Measurements from ENCODE around the gene ROPN1L.

Gene ROPN1L

DNA sequence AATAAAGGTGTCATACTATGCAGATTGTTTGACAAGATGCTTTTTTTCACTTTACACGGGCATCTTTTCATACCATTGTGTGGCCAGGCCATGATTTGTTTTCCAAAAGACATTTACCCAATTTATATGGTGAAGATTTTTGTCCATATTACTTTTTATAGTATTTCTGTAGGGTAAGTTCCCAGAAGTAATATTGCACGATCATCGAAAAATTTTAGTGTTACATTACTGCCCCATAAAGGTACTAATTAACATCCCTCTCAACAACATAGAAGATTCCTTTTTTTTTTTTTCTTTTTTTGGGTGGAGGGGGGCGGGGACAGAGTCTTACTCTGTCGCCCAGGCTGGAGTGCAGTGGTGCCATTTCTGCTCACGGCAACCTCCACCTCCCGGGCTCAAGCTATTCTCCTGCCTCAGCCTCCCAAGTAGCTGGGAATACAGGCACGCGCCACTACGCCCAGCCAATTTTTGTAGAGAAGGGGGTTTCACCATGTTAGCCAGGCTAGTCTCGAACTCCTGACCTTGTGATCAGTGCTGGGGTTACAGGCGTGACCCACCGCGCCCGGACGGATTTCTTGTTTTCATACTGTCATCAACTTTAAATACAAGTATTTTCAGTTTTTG lies 1.2 kb upstream of the ROPN1L start:
- Histone ChIP-seq H3K36me3 (ENCODE audit: control insufficient read depth, insufficient read depth, low read length) (no peaks in the 10 kb centered on the region), H3K18ac (ENCODE audit: low read length) (no peak overlapping the region), H2BK15ac (replicated peaks; ENCODE audit: low read depth) (no peak overlapping the region), H2AK5ac (ENCODE audit: low read length) (no peak overlapping the region), H3K9ac (ENCODE audit: low read length) (no peak overlapping the region), H3K23ac (ENCODE audit: low read length) (no peak overlapping the region), H3K56ac (ENCODE audit: low read length) (no peak overlapping the region), H2BK5ac (ENCODE audit: low read length) (no peak overlapping the region), H3K4me2 (ENCODE audit: low read length) (no peak overlapping the region), H4K5ac (ENCODE audit: low read length) (no peak overlapping the region), H3K27me3 (ENCODE audit: insufficient read depth, low read length, poor library complexity) (peaks cover 2% of the 10 kb centered on the region), H3K79me2 (ENCODE audit: control insufficient read depth, insufficient read depth, low read length) (no peaks in the 10 kb centered on the region), H2BK120ac (ENCODE audit: low read depth, low read length) (no peak overlapping the region), H3K4me1 (ENCODE audit: control insufficient read depth, low read depth, low read length) (no peaks in the 10 kb centered on the region), H3K4ac (ENCODE audit: low read depth, low read length) (no peak overlapping the region), H3K79me1 (ENCODE audit: low read length) (no peaks in the 10 kb centered on the region), H3K4me3 (ENCODE audit: low read length) (no peak overlapping the region), H3K27ac (ENCODE audit: low read depth, low read length) (no peak overlapping the region), H4K8ac (ENCODE audit: low read depth, low read length) (no peak overlapping the region)
- no peak for DNase-seq
- no CpG with 5 or more reads among the region's 16 CpGs for WGBS (ENCODE audit: extremely low coverage, insufficient coverage, low lambda C conversion rate)

- no peak overlapping the region for H2AK5ac ChIP-seq (ENCODE audit: low read length)
- no peaks in the 10 kb centered on the region for H3K36me3 ChIP-seq (ENCODE audit: control insufficient read depth, insufficient read depth, low read length)
- peak overlapping the region; percentile 25 for H3K4me3 ChIP-seq (ENCODE audit: low read length)
- no peaks in the 10 kb centered on the region for H3K79me1 ChIP-seq (ENCODE audit: low read length)
- no peaks in the 10 kb centered on the region for H3K79me2 ChIP-seq (ENCODE audit: control insufficient read depth, insufficient read depth, low read length)
- H3K4me2 ChIP-seq (ENCODE audit: low read length): peak overlapping the region; percentile 80
- H2BK5ac ChIP-seq (ENCODE audit: low read length): no peak overlapping the region
- H3K4me1 ChIP-seq (ENCODE audit: control insufficient read depth, low read depth, low read length): no peaks in the 10 kb centered on the region
- no peak overlapping the region for H3K23ac ChIP-seq (ENCODE audit: low read length)
- H3K27me3 ChIP-seq (ENCODE audit: insufficient read depth, low read length, poor library complexity): peaks cover 2% of the 10 kb centered on the region
- no peak overlapping the region for H4K8ac ChIP-seq (ENCODE audit: low read depth, low read length)
- H3K9ac ChIP-seq (ENCODE audit: low read length): peak overlapping the region; percentile 36
- H2BK15ac ChIP-seq (replicated peaks; ENCODE audit: low read depth): no peak overlapping the region
- H3K4ac ChIP-seq (ENCODE audit: low read depth, low read length): no peak overlapping the region
- H3K56ac ChIP-seq (ENCODE audit: low read length): peak overlapping the region; percentile 1
- no peak overlapping the region for H3K18ac ChIP-seq (ENCODE audit: low read length)
- no peak overlapping the region for H3K27ac ChIP-seq (ENCODE audit: low read depth, low read length)
- no peak overlapping the region for H4K5ac ChIP-seq (ENCODE audit: low read length)
- DNase-seq: no peak
- no CpG with 5 or more reads among the region's 44 CpGs for WGBS (ENCODE audit: extremely low coverage, insufficient coverage, low lambda C conversion rate)
- H2BK120ac ChIP-seq (ENCODE audit: low read depth, low read length): no peak overlapping the region
Observed at GRCh38 chr5:10441992-10442435, 335 bp downstream of the ROPN1L start.

GRCh38 chr5:10442576-10442975 lies 897 bp downstream of the ROPN1L start:
- no peak overlapping the region for H3K9ac ChIP-seq (ENCODE audit: low read length)
- no peak overlapping the region for H3K18ac ChIP-seq (ENCODE audit: low read length)
- peaks cover 2% of the 10 kb centered on the region for H3K27me3 ChIP-seq (ENCODE audit: insufficient read depth, low read length, poor library complexity)
- no peaks in the 10 kb centered on the region for H3K79me2 ChIP-seq (ENCODE audit: control insufficient read depth, insufficient read depth, low read length)
- H2AK5ac ChIP-seq (ENCODE audit: low read length): no peak overlapping the region
- no peak overlapping the region for H2BK120ac ChIP-seq (ENCODE audit: low read depth, low read length)
- H3K23ac ChIP-seq (ENCODE audit: low read length): no peak overlapping the region
- no peak overlapping the region for H2BK5ac ChIP-seq (ENCODE audit: low read length)
- no peak for DNase-seq
- no peak overlapping the region for H4K8ac ChIP-seq (ENCODE audit: low read depth, low read length)
- H3K79me1 ChIP-seq (ENCODE audit: low read length): no peaks in the 10 kb centered on the region
- H3K4me2 ChIP-seq (ENCODE audit: low read length): no peak overlapping the region
- H3K27ac ChIP-seq (ENCODE audit: low read depth, low read length): no peak overlapping the region
- WGBS (ENCODE audit: extremely low coverage, insufficient coverage, low lambda C conversion rate): no CpG with 5 or more reads among the region's 4 CpGs
- H3K56ac ChIP-seq (ENCODE audit: low read length): no peak overlapping the region
- H3K4ac ChIP-seq (ENCODE audit: low read depth, low read length): no peak overlapping the region
- H4K5ac ChIP-seq (ENCODE audit: low read length): no peak overlapping the region
- H3K36me3 ChIP-seq (ENCODE audit: control insufficient read depth, insufficient read depth, low read length): no peaks in the 10 kb centered on the region
- H3K4me3 ChIP-seq (ENCODE audit: low read length): no peak overlapping the region
- H2BK15ac ChIP-seq (replicated peaks; ENCODE audit: low read depth): no peak overlapping the region
- H3K4me1 ChIP-seq (ENCODE audit: control insufficient read depth, low read depth, low read length): no peaks in the 10 kb centered on the region

DNA sequence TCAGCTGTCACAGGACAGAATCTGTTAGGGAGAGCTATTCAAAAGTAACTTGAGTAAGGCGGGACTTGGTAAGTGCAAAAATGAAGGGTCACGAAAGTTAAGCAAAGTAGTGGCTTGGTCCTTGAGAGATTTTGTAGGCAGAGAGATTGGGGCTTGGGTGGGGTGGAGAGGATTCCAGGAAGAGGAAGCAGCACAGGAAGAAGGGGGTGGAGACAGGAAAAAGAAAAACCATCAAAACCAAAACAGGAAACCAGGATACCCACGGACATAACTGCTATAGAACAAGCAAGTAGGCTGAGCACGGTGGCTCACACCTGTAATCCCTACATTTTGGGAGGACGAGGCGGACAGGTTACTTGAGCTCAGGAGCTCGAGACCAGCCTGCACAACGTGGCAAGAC lies 3.7 kb downstream of the ROPN1L start:
- DNase-seq: no peak

DNA sequence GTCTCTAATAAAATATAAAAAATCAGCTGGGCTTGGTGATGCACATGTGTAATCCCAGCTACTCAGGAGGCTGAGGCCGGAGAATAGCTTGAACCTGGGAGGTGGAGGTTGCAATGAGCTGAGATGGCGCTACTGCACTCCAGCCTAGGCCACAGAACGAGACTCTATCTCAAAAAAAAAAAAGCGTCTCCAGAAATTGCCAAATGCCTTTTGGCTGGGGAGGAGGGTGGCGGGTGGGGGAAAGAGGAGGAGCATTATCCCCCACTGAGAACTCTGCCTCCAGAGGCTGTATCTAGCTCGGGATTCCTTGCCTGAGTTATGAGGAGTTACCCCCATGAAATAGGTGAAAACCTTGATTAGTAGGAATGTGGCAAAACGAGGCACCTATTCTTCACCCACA lies 4.8 kb downstream of the ROPN1L start:
- Histone ChIP-seq H3K56ac (ENCODE audit: low read length) (no peak overlapping the region), H3K27me3 (ENCODE audit: insufficient read depth, low read length, poor library complexity) (peaks cover 2% of the 10 kb centered on the region), H4K5ac (ENCODE audit: low read length) (no peak overlapping the region), H2BK5ac (ENCODE audit: low read length) (no peak overlapping the region), H3K4me3 (ENCODE audit: low read length) (no peak overlapping the region), H3K79me2 (ENCODE audit: control insufficient read depth, insufficient read depth, low read length) (no peaks in the 10 kb centered on the region), H2AK5ac (ENCODE audit: low read length) (no peak overlapping the region), H3K9ac (ENCODE audit: low read length) (no peak overlapping the region), H3K4ac (ENCODE audit: low read depth, low read length) (no peak overlapping the region), H3K79me1 (ENCODE audit: low read length) (no peaks in the 10 kb centered on the region), H2BK15ac (replicated peaks; ENCODE audit: low read depth) (no peak overlapping the region), H3K4me2 (ENCODE audit: low read length) (no peak overlapping the region), H2BK120ac (ENCODE audit: low read depth, low read length) (no peak overlapping the region), H3K18ac (ENCODE audit: low read length) (no peak overlapping the region), H3K23ac (ENCODE audit: low read length) (no peak overlapping the region), H3K27ac (ENCODE audit: low read depth, low read length) (no peak overlapping the region), H4K8ac (ENCODE audit: low read depth, low read length) (no peak overlapping the region), H3K4me1 (ENCODE audit: control insufficient read depth, low read depth, low read length) (no peaks in the 10 kb centered on the region), H3K36me3 (ENCODE audit: control insufficient read depth, insufficient read depth, low read length) (no peaks in the 10 kb centered on the region)
- no CpG with 5 or more reads among the region's 7 CpGs for WGBS (ENCODE audit: extremely low coverage, insufficient coverage, low lambda C conversion rate)
- no peak for DNase-seq

More for the DNA sequence above, 3.7 kb downstream of the ROPN1L start:
- Histone ChIP-seq H3K4ac (ENCODE audit: low read depth, low read length) (no peak overlapping the region), H3K79me1 (ENCODE audit: low read length) (no peaks in the 10 kb centered on the region), H3K27ac (ENCODE audit: low read depth, low read length) (no peak overlapping the region), H3K4me2 (ENCODE audit: low read length) (no peak overlapping the region), H3K56ac (ENCODE audit: low read length) (no peak overlapping the region), H2BK15ac (replicated peaks; ENCODE audit: low read depth) (no peak overlapping the region), H3K4me1 (ENCODE audit: control insufficient read depth, low read depth, low read length) (no peaks in the 10 kb centered on the region), H2AK5ac (ENCODE audit: low read length) (no peak overlapping the region), H3K18ac (ENCODE audit: low read length) (no peak overlapping the region), H3K9ac (ENCODE audit: low read length) (no peak overlapping the region), H3K79me2 (ENCODE audit: control insufficient read depth, insufficient read depth, low read length) (no peaks in the 10 kb centered on the region), H3K23ac (ENCODE audit: low read length) (no peak overlapping the region), H2BK120ac (ENCODE audit: low read depth, low read length) (no peak overlapping the region), H4K8ac (ENCODE audit: low read depth, low read length) (no peak overlapping the region), H3K4me3 (ENCODE audit: low read length) (no peak overlapping the region), H3K27me3 (ENCODE audit: insufficient read depth, low read length, poor library complexity) (peaks cover 2% of the 10 kb centered on the region), H4K5ac (ENCODE audit: low read length) (no peak overlapping the region), H3K36me3 (ENCODE audit: control insufficient read depth, insufficient read depth, low read length) (no peaks in the 10 kb centered on the region), H2BK5ac (ENCODE audit: low read length) (no peak overlapping the region)
- no CpG with 5 or more reads among the region's 8 CpGs for WGBS (ENCODE audit: extremely low coverage, insufficient coverage, low lambda C conversion rate)

- no peak overlapping the region for H3K56ac ChIP-seq (ENCODE audit: low read length)
- H3K4me3 ChIP-seq (ENCODE audit: low read length): no peak overlapping the region
- no peak overlapping the region for H4K5ac ChIP-seq (ENCODE audit: low read length)
- H2BK120ac ChIP-seq (ENCODE audit: low read depth, low read length): no peak overlapping the region
- H4K8ac ChIP-seq (ENCODE audit: low read depth, low read length): no peak overlapping the region
- no peaks in the 10 kb centered on the region for H3K79me1 ChIP-seq (ENCODE audit: low read length)
- no peak overlapping the region for H3K27ac ChIP-seq (ENCODE audit: low read depth, low read length)
- H3K79me2 ChIP-seq (ENCODE audit: control insufficient read depth, insufficient read depth, low read length): no peaks in the 10 kb centered on the region
- no peak overlapping the region for H3K9ac ChIP-seq (ENCODE audit: low read length)
- peaks cover 2% of the 10 kb centered on the region for H3K27me3 ChIP-seq (ENCODE audit: insufficient read depth, low read length, poor library complexity)
- no CpG with 5 or more reads among the region's 4 CpGs for WGBS (ENCODE audit: extremely low coverage, insufficient coverage, low lambda C conversion rate)
- H3K23ac ChIP-seq (ENCODE audit: low read length): no peak overlapping the region
- H3K4ac ChIP-seq (ENCODE audit: low read depth, low read length): no peak overlapping the region
- H3K4me1 ChIP-seq (ENCODE audit: control insufficient read depth, low read depth, low read length): no peaks in the 10 kb centered on the region
- no peak overlapping the region for H2AK5ac ChIP-seq (ENCODE audit: low read length)
- H2BK5ac ChIP-seq (ENCODE audit: low read length): no peak overlapping the region
- DNase-seq: no peak
- no peak overlapping the region for H3K4me2 ChIP-seq (ENCODE audit: low read length)
- no peak overlapping the region for H2BK15ac ChIP-seq (replicated peaks; ENCODE audit: low read depth)
- no peak overlapping the region for H3K18ac ChIP-seq (ENCODE audit: low read length)
- no peaks in the 10 kb centered on the region for H3K36me3 ChIP-seq (ENCODE audit: control insufficient read depth, insufficient read depth, low read length)
Observed at GRCh38 chr5:10447041-10447440, 5.4 kb downstream of the ROPN1L start.

Data from mesendoderm (in vitro differentiated cells).